Adrenal gland (tissue), 12 donors: ENCODE results near the gene CLMN. TPM values are rescaled to one million over a fixed set of nuclear protein-coding genes. Genes with fewer than 3 reads are reported as not detected.

Experiments
- DNase-seq, 7 donors: peaks; one replicate each; pipeline ENCODE4 v3.0.0-alpha.2; 2019 to 2020
- H3K27ac ChIP-seq, 5 donors: fragments of 200-600 bp; sonication (generic) in 4 of 5; 1 replicate in 3 of 5; 2 replicates in 2 of 5; pipeline versions ENCODE4 v1.5.1 to v1.8.0; 2016 to 2020; ENCODE audit warnings: mild to moderate bottlenecking in 1 of 5
- H3K27me3 ChIP-seq: fragments of 200-600 bp; 2 replicates; pipeline ENCODE4 v1.8.0; 2021
- H3K36me3 ChIP-seq, 2 donors: fragments of 200-600 bp; replicated peaks in 1 of 2; 1 replicate in 1 of 2; 2 replicates in 1 of 2; pipeline versions ENCODE4 v1.5.1 to v1.8.0; 2018 to 2022
- H3K4me1 ChIP-seq, 2 donors: fragments of 200-600 bp; replicated peaks in 1 of 2; 1 replicate in 1 of 2; 2 replicates in 1 of 2; pipeline versions ENCODE4 v1.5.1 to v1.8.0; 2018 to 2021
- H3K4me3 ChIP-seq, 4 donors: fragments of 200-600 bp; sonication (generic) in 3 of 4; one replicate each; pipeline ENCODE4 v1.5.1; 2016 to 2018
- H3K9me3 ChIP-seq, 3 donors: fragments of 200-600 bp; sonication (generic) in 1 of 3; replicated peaks in 1 of 3; 1 replicate in 2 of 3; 2 replicates in 1 of 3; pipeline versions ENCODE4 v1.5.1 to v1.8.0; 2016 to 2021
- POLR2A ChIP-seq, 2 donors: fragments of 450-650 bp; IDR thresholded peaks; one replicate each; pipeline ENCODE4 v1.6.1; 2017; ENCODE audit warnings: antibody characterized with exemption in 2 of 2, mild to moderate bottlenecking in 2 of 2, moderate library complexity in 1 of 2
- WGBS, 4 donors: extraction: QIAGEN DNeasy Blood & Tissue Kit in 2 of 4; methylation state at CpG; one replicate each; pipeline versions ENCODE4 v1.1.5 to v1.1.7; 2013 to 2017; 5-methylcytosine and 5-hydroxymethylcytosine counted together
- intact Hi-C, 2 donors: fragments of 100-400 bp; cut with DNase I; formaldehyde crosslinking; loops; one replicate each; pipeline versions ENCODE4 v1.14.1 to v1.15.0; 2022 to 2023
- polyA plus RNA-seq, 3 donors: library from polyadenylated mRNA; stranded (reverse); fragments of 200-250 nt in 2 of 3; fragments of 350-450 nt in 1 of 3; fragmentation: Illumina TruSeq in 1 of 3; extraction: RNeasy Lipid Tissue Mini Kit (QIAGEN cat#74804) in 1 of 3; gene quantifications; one replicate each; pipeline ENCODE4 v1.2.3, GENCODE V29; 2013 to 2014
- total RNA-seq, 9 donors: library from RNA; depleted of rRNA in 4 of 9; stranded (reverse); fragments of >200 nt in 4 of 9; fragments of 120-200 nt in 1 of 9; fragmentation: NEBNext Ultra II Directional in 1 of 9; extraction: Animal tissue kit (Norgen Biotek cat#: 25700) in 1 of 9; gene quantifications; one replicate each; pipeline versions ENCODE4 v1.1.0 to v1.2.4, GENCODE V29; 2013 to 2023
- TF ChIP-seq, protein P1 (sequence below), 6 experiments: fragments of 450-650 bp in 4 of 6; fragments of 200-600 bp in 2 of 6; sonication (generic) in 1 of 6; IDR thresholded peaks; 1 replicate in 5 of 6; 2 replicates in 1 of 6; pipeline versions ENCODE4 v1.5.1 to v1.8.0; 2016 to 2021; ENCODE audit warnings: antibody characterized with exemption in 6 of 6, mild to moderate bottlenecking in 2 of 6, moderate library complexity in 1 of 6
- donor health status: healthy with polysubstance abuse.
- donor health status: Bipolar disorder and iron deficiency.
- donor health status: DM: yes; HTN: yes; CAD: no.
- donor health status: DM: no; HTN: no; CAD: no.
- donor health status: DM: no; HTN: no; CAD: no.
- donor health status: DM: yes; HTN: yes; CAD: no.

CLMN gene
- total and polyA plus RNA-seq, 12 donors, result 2.7 to 9.5 (median 4.9) TPM

DNA sequence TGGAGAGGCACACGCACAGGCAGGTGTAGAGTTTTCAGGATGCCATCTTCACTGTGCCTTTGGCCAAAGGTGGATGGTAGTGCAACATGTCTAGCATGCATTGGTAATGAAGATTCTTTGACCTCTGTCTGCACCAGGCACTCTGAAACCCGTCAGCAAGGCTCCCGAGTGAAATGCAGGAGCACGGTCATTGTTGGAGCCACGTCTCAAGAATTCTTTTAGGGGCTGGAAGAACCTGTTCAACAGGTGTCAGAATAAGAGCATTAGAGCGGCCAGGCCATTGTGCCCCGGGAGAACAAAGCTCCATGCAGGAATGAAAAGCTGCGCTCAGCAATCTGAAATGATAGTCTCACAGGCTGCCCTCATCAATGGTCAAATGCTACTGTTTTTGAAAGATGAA, 122.2 kb downstream of the CLMN start:
- Histone ChIP-seq H3K36me3 (no peaks in the 10 kb centered on the region), H3K4me3 (no peak overlapping the region), H3K9me3 (no peaks in the 10 kb centered on the region), H3K27me3 (no peaks in the 10 kb centered on the region), H3K27ac (no peak overlapping the region), H3K4me1 (no peaks in the 10 kb centered on the region)
- no peak for TF ChIP-seq POLR2A (IDR thresholded peaks at IDR 0.05)
- TF ChIP-seq, protein P1, sequence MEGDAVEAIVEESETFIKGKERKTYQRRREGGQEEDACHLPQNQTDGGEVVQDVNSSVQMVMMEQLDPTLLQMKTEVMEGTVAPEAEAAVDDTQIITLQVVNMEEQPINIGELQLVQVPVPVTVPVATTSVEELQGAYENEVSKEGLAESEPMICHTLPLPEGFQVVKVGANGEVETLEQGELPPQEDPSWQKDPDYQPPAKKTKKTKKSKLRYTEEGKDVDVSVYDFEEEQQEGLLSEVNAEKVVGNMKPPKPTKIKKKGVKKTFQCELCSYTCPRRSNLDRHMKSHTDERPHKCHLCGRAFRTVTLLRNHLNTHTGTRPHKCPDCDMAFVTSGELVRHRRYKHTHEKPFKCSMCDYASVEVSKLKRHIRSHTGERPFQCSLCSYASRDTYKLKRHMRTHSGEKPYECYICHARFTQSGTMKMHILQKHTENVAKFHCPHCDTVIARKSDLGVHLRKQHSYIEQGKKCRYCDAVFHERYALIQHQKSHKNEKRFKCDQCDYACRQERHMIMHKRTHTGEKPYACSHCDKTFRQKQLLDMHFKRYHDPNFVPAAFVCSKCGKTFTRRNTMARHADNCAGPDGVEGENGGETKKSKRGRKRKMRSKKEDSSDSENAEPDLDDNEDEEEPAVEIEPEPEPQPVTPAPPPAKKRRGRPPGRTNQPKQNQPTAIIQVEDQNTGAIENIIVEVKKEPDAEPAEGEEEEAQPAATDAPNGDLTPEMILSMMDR (IDR thresholded peaks at IDR 0.05), result no peak
- DNase-seq, result no peak
- WGBS, 4 donors, result 87 to 93% (median 91%) methylated on average over 8 of the region's 8 CpGs
- intact Hi-C loops, result loop anchor here in 1 of 2 donors (10.0 kb wide), 1 partner anchor 513 kb away; no protein-coding TSS in a partner anchor

DNA sequence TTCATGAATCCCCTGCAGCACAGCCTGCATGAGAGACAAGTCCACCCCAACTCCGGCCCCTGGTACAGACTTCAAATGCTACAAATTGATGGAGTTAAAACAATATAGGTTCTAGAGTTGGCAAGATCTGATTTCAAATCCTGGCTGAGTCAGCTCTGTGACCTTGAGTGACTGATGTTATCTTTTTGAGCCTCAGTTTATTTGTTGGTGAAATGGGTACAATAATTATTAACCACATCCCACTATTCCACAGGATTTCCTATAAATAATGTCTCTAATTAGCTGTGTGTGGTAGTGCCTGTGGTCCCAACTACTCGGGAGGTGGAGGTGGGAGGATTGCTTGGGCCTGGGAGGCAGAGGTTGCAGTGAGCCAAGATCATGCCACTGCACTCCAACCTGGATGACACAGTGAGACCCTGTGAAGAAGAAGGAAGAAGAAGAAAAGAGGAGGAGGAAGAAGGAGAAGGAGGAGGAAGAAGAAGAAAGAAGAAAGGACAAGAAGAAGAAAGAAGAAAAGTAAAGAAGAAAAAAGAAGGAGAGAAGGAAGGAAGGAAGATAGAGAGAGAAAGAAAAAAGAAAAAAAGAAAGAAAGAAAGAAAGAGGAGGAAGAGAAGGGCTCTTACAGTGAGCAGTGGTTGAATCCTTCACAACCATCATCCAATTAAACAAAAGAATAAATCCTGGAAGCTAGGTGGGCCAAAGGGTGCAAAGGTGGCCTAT, 122.7 kb downstream of the CLMN start:
- intact Hi-C loops, result loop anchor here in 1 of 2 donors (10.0 kb wide), 1 partner anchor 512 kb away; no protein-coding TSS in a partner anchor

DNA sequence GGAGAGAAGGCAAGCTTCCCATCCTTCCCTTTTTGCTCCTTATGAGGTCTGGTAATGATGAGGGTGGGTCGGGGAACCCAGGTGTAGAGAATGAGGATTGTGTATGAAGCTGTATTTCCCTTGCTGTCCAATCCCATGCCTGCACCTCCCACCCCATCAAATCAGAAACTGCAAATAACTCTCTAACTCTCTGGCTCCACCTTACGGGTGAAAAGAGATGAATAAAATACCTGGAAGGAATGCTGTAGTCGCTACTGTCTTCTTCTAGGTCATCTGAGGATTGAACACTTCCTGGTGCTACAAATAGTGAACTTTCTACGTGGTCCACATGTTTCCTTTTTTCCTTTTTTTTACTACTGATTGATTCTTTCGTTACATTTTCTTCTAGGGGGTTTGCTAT, 123.4 kb downstream of the CLMN start:
- 30 to 48% (median 45%) methylated on average over 5 of the region's 5 CpGs for WGBS, 4 donors
- no peaks in the 10 kb centered on the region for H3K9me3 ChIP-seq
- no peak for TF ChIP-seq POLR2A (IDR thresholded peaks at IDR 0.05)
- TF ChIP-seq, protein P1 (IDR thresholded peaks at IDR 0.05), result peak; percentile 9 to 56 (median 48)
- no peak for DNase-seq
- no peaks in the 10 kb centered on the region for H3K27me3 ChIP-seq
- intact Hi-C loops, result loop anchor here in 1 of 2 donors (10.0 kb wide), 1 partner anchor 511 kb away; no protein-coding TSS in a partner anchor
- H3K4me3 ChIP-seq, result no peak overlapping the region
- H3K27ac ChIP-seq, result no peak overlapping the region
- no peaks in the 10 kb centered on the region for H3K36me3 ChIP-seq
- H3K4me1 ChIP-seq, result no peaks in the 10 kb centered on the region

More for the DNA sequence above, 122.7 kb downstream of the CLMN start:
- TF ChIP-seq POLR2A (IDR thresholded peaks at IDR 0.05), result no peak
- TF ChIP-seq, protein P1 (IDR thresholded peaks at IDR 0.05), result no peak
- Histone ChIP-seq H3K36me3 (no peaks in the 10 kb centered on the region), H3K4me3 (no peak overlapping the region), H3K4me1 (no peaks in the 10 kb centered on the region), H3K27me3 (no peaks in the 10 kb centered on the region), H3K9me3 (no peaks in the 10 kb centered on the region), H3K27ac (no peak overlapping the region)
- 71 to 90% (median 77%) methylated on average over 2 of the region's 2 CpGs for WGBS, 4 donors
- no peak for DNase-seq

DNA sequence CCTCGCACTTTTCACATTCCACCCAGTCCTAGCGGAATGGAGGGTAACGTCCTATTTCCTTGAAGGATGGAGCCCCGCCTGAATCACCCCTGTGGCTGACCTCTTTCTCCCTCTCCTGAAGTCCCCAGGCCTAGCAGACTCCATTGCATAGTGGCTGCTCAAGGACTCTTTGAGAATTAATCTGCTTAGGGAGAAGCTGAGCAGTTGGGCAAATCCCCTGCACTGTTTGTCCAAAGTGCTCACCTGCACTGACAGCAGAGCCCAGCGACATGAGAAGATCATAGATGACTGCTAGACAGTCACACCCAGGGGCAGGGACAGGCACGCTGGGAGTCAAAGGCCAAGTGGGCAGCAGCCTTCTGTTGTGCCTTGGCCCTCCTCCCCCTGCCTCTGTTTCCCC, 124.7 kb downstream of the CLMN start:
- intact Hi-C loops, result loop anchor here in 1 of 2 donors (10.0 kb wide), 1 partner anchor 510 kb away; no protein-coding TSS in a partner anchor
- Histone ChIP-seq H3K36me3 (no peaks in the 10 kb centered on the region), H3K4me3 (no peak overlapping the region), H3K27ac (no peak overlapping the region), H3K9me3 (no peaks in the 10 kb centered on the region), H3K27me3 (no peaks in the 10 kb centered on the region), H3K4me1 (no peaks in the 10 kb centered on the region)
- TF ChIP-seq, protein P1 (IDR thresholded peaks at IDR 0.05), result no peak
- TF ChIP-seq POLR2A (IDR thresholded peaks at IDR 0.05), result no peak
- DNase-seq, result no peak
- 85 to 95% (median 90%) methylated on average over 5 to 6 of the region's 6 CpGs for whole genome bisulfite sequencing, 4 donors
